NCI-H2081 (cell line): ENCODE results near the gene AK5.
"Not testable (repeated sequence)": the region's sequence is repeated elsewhere in the genome, so short reads cannot be mapped to it uniquely, and the experiment has no call there.

Experiments
- DNase-seq, 2 experiments: peaks; one replicate each; lab custom pipeline; 2025; lab: John Stamatoyannopoulos, UW

AK5 gene

DNA sequence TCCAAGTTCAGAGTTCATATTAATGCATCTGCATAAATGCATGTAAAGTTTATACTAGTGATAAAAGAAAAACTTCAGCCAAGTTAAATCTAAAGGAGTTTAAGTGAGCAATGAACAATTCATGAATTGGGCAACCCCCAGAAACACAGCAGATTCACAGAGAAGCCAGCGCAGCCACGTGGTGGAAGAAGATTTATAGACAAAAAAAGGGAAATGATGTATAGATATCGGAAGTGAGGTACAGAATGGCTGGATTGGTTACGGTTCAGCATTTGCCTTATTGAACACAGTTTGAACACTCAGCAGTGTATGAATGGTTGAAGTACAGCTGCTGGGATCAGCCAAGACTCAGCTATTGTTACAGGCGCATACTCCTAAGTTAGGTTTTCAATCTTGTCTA, 5.7 kb downstream of the AK5 start:
- no peak for DNase-seq

DNA sequence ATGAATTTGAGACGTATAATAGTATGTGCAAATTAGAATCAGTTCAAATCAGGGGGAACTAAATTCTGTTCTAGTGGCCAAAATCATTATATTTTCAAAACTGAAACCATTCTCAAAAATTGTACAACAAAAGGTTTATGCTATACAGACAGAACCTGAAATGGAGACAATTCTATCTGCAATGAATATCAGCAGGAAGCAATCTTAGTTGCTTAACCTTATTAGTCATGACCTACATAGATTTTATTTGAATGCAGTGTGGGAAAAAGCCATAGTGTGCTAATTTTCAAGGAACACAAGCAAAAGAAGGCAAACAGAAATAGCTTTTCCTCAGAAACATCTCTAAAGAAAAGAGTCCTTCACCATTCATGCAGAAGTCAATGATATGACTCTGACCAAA, 6.5 kb downstream of the AK5 start:
- DNase-seq: no peak

DNA sequence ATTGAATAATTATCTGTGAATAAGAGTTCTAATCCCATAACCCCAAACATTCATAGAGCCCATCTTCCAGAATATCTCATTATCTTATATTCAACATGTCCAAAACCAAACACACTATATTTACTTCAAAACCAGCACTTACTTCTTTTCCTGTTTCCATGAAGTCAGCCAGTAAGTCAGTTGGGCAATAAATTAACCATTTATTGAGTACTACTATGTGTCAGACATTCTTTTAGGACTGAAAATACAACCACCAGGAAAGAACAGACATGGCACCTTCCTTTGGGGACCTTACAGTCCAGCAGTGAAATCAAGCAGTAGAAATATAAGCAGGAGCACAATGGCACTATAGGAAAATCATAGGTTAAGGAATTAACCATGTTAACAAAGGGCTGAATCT, 8.8 kb downstream of the AK5 start:
- DNase-seq: no peak

DNA sequence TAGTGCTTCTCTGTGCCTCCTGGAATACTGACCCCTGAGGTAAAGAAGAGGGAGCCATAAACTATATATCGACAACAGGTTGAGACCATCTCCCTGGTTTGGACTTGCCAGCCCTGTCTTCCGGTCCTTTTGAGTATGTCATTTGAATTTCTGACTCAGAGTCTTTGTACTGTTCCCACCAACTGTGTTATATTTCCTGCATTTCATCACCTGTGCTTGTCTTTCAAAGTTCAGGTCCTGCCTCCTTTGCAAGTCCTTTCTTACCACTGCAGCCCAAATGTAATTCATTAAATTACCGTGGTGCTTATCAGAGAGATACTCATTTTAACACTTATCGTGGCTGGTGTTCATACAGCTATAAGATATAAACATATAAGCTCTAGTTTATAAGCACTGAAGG, 10.7 kb downstream of the AK5 start:
- DNase-seq: no peak

DNA sequence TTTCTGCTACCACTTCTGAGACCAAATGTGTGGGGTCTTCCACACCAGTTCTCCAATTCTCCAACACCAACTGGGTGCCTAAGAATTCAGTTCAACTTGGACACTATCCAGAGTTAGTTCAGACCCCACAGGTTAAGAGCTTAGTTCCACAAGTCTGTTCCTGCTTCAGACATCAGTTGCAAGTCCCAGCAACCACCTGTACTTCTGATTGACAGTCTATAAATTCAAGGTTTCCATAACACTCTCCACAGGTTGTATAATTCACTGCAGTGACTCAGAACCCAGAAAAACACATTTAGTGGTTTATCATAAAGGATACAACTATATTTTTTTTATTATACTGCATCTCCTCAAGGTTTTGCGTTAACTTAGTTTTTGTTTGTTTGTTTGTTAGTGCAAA, 18.7 kb downstream of the AK5 start:
- DNase-seq: no peak

DNA sequence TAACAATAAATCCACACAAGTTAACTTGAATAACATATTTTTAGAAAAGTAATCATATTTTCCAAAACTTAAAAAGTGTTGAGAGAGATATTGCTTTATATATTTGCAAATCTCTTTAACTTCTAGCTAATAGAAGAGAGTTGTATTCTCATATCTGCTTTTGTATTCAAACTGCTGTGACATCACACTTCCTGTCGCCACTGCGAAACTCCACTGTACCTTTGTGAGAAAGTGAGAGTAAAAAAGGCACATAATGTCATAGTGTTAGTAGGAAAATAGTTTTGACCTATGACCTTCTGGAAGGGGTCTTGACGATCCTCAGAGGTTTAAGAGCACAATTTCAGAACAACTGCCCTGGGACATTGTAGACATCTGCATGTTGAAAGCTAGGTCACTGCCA, 21.6 kb downstream of the AK5 start:
- DNase-seq: no peak

DNA sequence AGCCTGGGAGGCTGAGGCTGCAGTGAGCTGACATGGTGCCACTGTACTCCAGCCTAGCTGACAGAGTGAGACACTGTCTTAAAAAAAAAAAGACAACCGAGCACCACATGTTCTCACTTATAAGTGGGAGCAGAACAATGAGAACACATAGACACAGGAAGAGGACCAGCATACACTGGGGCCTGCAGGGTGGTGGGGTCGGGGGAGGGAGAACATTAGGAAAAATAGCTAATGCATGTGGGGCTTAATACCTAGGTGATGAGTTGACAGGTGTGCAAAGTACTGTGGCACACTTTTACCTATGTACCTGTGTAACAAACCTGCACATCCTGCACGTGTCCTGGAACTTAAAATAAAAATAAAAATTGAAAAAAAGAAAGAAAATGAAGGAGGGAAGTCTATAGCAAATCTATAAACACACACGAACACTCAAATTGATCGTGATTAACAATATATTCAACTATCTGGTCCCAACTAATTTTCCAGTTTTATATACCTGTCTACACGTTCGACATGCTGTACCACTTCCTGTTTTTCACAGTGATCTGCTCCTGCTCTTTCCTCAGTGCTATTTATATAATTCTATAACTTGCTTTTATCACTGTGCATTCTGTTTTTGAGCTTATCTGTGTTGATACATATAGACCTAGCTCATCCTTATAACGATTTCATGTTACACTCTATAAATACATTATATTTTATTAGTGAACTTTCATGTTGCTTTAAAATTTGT, 27.2 kb downstream of the AK5 start:
- no peak for DNase-seq

DNA sequence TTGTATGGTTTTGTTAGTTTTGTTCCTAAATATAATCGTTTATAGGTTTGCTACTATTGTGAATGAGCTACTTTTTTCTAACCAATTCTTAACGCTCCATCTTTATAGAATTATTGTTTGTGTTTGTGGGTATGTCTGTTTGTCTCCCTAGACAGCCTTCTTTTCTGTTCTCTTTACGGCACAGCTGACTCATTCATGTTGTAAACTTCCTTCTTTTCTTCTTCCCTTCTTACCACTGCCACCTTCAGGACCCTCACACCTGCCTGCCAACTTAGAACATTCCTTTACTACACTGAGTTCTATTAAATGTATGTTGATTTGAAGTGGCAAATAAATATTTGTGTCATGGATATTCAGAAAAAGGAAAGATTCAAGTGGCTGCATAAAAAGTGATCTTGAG, 29.1 kb downstream of the AK5 start:
- DNase-seq: no peak

DNA sequence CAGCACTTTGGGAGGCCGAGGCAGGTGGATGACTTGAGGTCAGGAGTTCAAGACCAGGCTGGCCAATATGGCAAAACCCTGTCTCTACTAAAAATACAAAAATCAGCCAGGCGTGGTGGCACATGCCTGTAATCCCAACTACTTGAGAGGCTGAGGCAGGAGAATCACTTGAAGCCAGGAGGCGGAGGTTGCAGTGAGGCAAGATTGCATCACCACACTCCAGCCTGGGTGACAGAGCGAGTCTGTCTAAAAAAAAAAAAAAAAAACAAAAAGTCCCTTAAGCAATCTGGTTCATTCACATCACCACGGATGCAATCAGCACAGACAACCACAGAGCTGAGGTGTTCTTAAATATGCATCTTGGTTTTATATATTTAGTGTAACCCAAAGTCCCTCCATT, 30.5 kb downstream of the AK5 start:
- DNase-seq: not testable (repeated sequence)

DNA sequence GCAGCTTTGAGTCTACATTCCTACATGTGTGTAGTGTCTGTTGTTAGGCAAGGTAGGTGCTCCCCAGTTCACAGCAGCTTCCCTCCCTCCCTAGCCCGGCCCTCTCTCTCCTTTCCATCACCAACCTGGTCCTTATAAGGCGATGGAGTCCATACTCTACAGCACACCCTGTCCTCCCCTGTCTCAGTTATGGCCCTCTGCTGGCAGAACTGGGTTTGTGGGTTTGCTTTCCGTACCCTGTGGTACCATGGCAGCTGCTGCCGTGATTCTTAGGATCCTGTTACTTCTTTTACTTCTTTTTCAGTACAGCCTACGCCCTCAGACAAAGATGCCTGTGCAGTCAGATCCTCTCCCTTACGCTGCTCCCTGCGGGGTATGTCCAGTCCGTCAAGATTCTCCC, 31.7 kb downstream of the AK5 start:
- DNase-seq: no peak

DNA sequence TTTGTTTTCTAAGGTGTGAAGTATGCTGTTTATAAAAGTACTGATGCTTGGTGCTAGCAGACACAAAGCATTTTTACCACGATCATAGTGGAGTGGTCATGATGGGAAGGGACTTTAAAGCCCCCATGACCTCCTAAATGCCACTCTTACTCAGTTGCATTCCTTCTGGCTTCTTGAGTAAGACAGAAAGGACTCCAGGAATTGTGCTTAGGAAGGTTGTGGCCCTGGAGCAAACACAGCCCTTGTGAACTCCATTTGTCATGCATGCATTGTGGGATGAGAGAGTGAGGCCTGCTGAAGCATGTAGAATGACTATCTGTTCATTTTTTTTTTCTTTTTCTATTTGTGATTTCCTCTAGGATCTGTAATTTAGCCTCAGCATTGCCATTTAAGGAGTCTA, 34.2 kb downstream of the AK5 start:
- no peak for DNase-seq

DNA sequence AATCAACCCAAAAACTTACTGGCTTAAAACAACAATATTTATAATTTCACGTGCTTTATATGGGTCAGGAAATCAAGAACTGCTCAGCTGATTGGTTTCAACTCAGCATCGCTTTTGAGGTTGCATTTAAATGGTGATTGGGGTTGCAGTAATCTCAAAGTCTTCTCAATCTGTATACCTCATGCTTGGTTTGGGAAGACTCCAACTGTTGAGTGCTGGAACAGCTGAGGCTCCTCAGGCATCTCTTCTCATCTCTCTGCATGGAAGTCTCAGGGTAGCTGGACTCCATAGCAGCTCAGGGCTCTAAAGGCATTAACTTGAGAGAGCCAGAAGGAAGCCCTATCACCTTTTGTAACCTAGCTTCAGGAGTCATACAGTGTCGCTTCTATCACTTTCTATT, 35.1 kb downstream of the AK5 start:
- DNase-seq: no peak

DNA sequence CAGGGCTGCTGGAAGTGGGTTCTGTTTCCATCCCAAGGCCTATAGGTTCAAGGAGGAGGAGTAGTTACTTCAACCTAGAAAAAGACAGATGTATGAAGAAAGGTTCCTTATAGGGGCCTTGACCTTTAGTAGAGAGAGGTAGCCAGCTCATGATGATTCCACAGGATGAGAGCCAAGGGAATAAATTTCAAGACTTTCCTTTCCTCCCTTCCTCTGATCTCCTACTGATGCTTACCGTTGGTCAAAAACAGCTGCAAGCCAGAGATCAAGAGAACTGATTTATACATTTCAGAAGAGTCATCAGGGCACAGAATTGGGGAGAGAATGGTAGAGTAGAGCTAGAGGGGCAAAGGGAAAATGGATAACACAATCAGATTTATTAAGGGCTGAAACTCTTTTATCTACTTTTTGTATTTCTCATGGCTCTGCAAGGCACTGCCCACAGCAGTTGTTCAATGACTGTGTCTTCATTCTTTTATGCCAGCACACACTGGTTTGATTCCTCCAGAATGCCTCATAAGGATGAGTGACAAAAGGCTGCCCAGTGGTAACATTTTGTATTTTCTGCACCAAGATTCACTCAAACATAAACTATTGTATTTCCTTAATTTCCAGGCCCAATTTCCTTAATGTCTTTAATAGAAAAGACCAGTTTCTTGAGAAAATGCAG, 37.4 kb downstream of the AK5 start:
- DNase-seq: no peak

DNA sequence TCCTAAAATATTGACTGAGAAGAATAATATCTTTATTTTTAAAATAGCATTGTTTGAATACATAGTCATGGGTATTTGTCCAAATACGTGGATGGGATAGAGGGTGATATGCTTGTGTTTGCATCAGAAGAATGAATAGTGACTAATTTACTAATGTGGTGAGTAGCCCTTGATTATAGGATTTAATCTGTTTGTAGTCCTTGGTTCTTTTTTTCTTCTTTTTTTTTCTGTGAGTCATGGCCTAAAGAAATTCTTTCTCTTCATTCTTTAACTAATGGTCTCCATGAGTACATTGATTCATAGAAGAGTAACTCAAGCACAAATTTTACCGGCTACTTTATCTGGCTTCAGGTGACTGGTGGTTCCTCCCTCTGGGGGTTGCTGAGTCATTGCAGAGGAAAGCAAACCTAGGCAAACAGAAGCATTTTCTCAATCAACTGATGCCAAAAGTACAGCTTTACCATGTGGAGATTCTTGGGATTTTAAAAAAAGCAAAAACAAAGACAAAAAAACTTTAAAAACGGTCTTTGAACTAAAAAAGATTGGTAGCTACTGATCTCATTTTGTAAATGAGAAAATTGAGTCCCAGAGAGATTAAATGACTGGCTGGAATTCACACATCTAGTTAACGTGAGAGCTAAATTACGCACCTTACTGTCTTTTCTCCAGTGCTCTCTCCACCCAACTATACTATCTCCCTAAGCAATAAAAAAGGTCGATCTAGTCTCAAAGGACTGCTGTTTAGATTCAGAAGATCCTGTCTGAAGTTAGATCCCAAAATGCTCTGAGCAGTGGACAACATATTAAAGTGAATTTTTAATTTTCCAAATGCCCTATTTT, 40.5 kb downstream of the AK5 start:
- DNase-seq: peak; percentile 21 to 67

DNA sequence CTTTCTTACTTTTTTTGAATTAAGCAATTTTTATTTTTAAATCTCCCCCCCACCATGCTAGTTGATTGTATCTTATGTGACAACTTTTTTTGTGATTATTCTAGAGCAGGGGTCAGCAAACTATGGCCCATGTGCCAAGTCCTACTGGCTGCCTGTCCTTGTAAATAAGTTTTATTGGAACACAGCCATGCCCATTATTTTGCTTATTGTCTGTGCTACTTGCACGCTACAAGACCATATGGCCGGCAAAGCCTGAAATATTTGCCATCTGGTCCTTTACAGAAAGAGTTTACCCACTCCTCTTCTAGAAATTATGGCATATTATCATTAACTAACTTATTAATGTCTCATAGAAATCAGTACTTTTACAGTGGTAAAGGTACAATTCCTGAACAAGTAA, 51.7 kb downstream of the AK5 start:
- peak; percentile 19 to 80 for DNase-seq

DNA sequence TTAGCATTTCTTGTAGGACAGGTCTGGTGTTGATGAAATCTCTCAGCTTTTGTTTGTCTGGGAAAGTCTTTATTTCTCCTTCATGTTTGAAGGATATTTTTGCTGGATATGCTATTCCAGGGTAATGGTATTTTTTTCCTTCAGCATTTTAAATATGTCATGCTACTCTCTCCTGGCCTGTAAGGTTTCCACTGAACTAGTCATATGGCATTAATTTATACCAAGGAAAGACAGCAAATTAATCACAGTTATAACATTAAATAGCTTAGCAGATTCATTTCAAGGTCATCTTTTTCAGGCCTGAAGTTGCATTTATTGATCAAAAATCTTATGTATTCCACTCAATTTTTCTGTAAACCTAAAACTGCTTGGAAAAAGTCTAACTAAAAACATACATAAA, 54.9 kb downstream of the AK5 start:
- no peak for DNase-seq

DNA sequence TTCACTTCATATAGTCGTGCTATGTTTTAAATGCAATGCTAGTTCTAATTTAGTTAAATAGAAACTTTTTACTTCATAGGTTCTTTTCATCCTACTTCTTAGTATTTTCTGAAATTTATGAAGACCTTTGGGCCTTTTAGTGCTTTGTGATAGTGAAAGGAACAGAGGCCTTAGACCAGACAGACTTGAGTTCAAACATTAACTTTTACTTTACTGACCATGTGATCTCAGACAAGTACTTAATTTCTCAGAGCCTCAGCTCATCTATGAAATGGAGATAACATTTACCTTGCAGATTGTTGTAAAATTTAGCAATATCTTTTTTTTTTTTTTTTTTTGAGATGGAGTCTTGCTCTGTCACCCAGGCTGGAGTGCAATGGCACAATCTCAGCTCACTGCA, 57.5 kb downstream of the AK5 start:
- DNase-seq: no peak

DNA sequence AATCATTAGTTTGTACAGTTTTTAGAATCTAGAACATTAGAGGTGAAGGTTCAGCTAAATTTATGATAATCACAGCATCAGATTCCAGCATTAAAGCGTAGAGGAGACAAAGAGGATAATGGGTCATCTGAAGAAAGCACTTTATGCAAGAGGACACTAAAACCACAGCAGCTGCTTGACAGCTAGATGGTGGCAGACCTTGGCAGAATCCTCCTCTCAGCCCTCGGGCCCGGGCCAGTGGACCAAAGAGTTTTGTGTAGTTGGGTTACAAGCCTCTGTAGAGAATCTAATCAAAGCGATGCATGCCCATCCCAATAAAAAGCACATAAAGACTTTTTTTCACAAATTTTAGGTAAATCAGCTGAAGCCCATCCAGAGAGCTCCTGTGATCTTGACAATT, 59.4 kb downstream of the AK5 start:
- DNase-seq: no peak

DNA sequence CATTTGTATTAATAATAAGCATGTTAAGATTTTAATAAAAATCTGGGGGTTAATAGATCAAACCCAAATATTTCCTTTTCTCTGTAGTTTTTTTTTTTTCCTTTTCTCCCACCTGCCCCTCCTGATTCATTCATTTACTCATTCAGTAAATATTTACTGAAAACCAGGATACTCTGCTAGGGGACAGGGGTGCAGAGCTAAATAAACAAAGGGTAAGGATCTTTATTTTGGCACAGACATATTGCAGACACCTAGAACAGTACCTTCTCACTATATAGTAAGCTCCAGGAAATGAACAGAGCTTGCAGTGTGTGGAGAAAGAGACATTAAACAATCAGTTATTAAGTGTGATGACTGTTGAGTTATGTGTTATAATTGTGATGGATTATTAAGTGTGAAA, 60.9 kb downstream of the AK5 start:
- peak in 1 of 2 experiments; percentile 50 for DNase-seq

DNA sequence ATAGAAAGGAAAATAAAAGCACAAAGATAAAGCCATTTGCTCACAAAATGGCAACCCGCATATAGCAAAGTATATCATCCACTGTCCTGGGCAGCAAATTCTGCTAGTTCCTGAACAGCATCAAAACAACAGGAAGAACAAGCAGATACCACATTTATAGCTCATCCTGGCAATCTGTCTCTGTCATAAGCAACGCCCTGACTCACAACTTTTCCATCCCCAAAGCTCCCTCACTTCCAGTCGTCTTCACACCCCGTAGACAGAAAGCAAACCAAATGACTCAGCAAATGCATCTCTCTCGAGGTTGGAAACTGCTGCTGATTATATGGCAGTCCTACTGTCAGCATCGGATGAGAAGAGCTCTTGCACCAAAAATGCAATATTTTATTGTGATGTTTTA, 65.8 kb downstream of the AK5 start:
- no peak for DNase-seq

DNA sequence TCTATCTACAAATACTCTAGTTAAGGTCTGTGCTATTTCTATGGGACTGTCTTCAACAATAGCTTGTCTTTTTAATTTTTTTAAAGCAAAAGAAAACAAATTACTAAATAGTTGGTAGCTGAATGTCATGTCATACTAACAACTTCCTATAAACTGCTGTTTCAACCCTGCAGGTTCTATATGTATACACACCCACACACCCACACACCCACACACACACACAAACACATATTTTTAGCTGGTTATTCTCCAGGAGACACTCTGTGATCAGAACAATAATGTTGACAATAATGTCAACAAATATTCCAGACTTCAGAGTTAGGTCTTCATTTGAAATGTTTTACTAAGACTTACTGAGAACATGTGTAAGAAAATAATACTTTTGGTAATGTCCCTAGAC, 66.7 kb downstream of the AK5 start:
- DNase-seq: no peak

DNA sequence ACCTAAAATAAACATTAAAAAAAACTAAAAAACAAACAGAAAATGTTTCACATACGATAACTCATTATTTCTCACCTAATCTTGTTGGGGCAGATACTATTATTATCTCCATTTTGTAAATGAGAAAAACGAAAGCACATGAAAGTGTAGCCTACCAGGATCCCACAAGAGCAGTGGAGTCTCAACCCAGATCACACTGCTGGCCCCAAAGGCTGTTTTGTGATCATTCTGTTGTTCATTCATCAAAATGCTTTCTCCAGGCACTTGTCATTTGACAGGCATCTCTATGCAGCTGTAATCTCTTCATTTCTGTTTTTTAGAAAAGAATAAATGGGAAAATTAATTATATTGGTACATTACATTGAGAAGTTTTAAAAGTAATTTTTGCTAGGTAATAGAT, 67.5 kb downstream of the AK5 start:
- no peak for DNase-seq
